GM23338 (cell line): ENCODE results near the gene MUC5B. TPM values are rescaled to one million over a fixed set of nuclear protein-coding genes. Genes with fewer than 3 reads are reported as not detected.

Experiments used
- ATAC-seq: fragments of 200-7000 bp; cut with Tn5 transposase; 3 replicates; pipeline ENCODE4 v1.9.1; 2020
- DNase-seq: peaks from one replicate; pipeline ENCODE4 v3.0.0-alpha.2; 2015; ENCODE audit warnings: low spot score
- H2AFZ ChIP-seq: fragments of 200-600 bp; sonication (generic); 2 replicates; pipeline ENCODE4 v1.8.0; 2016; ENCODE audit warnings: antibody characterized with exemption, mild to moderate bottlenecking, moderate library complexity
- H3F3A ChIP-seq: fragments of 200-600 bp; sonication (generic); replicated peaks from 2 replicates; pipeline ENCODE4 v1.8.0; 2017; ENCODE audit warnings: antibody characterized with exemption, mixed run types, low read depth
- H3K27ac ChIP-seq: fragments of 200-600 bp; sonication (generic); 2 replicates; pipeline ENCODE4 v1.6.1; 2016; ENCODE audit warnings: low read depth
- H3K27me3 ChIP-seq: fragments of 200-600 bp; sonication (generic); 2 replicates; pipeline ENCODE4 v1.8.0; 2016; ENCODE audit warnings: mild to moderate bottlenecking, mixed run types, moderate library complexity; ENCODE audit not compliant: insufficient read depth
- H3K36me3 ChIP-seq: fragments of 200-600 bp; sonication (generic); 2 replicates; pipeline ENCODE4 v1.8.0; 2016; ENCODE audit warnings: mild to moderate bottlenecking; ENCODE audit not compliant: insufficient read depth
- H3K4me1 ChIP-seq: fragments of 200-600 bp; sonication (generic); 2 replicates; pipeline ENCODE4 v1.8.0; 2016; ENCODE audit warnings: mild to moderate bottlenecking, moderate library complexity; ENCODE audit not compliant: insufficient read depth
- H3K4me2 ChIP-seq: fragments of 200-600 bp; sonication (generic); 2 replicates; pipeline ENCODE4 v1.7.1; 2017; ENCODE audit warnings: mixed run types
- H3K4me3 ChIP-seq: fragments of 200-600 bp; sonication (generic); 2 replicates; pipeline ENCODE4 v1.6.1; 2016; ENCODE audit warnings: mixed run types
- H3K79me2 ChIP-seq: fragments of 200-600 bp; sonication (generic); replicated peaks from 2 replicates; pipeline ENCODE4 v1.8.0; 2017; ENCODE audit warnings: mild to moderate bottlenecking; ENCODE audit not compliant: insufficient read depth
- H3K9me2 ChIP-seq: fragments of 200-600 bp; sonication (generic); 2 replicates; pipeline ENCODE4 v1.8.0; 2017; ENCODE audit not compliant: insufficient read depth
- H4K20me1 ChIP-seq: fragments of 200-600 bp; sonication (generic); replicated peaks from 2 replicates; pipeline ENCODE4 v1.8.0; 2017; ENCODE audit warnings: mild to moderate bottlenecking; ENCODE audit not compliant: insufficient read depth
- H3K27ac Mint-ChIP-seq: 2 replicates; pipeline ENCODE4 v1.8.0; 2020; ENCODE audit warnings: inconsistent platforms, mild to moderate bottlenecking, moderate library complexity, mixed read lengths
- H3K27me3 Mint-ChIP-seq: 3 replicates; pipeline ENCODE4 v1.8.0; 2022; ENCODE audit warnings: low read depth, mild to moderate bottlenecking, moderate library complexity, mixed read lengths, inconsistent platforms; ENCODE audit not compliant: insufficient read depth, poor library complexity
- H3K36me3 Mint-ChIP-seq: 3 replicates; pipeline ENCODE4 v1.8.0; 2021; ENCODE audit warnings: low read depth, mild to moderate bottlenecking, inconsistent platforms, moderate library complexity, mixed read lengths
- H3K4me1 Mint-ChIP-seq: 3 replicates; pipeline ENCODE4 v1.8.0; 2020; ENCODE audit warnings: mild to moderate bottlenecking, inconsistent platforms, mixed read lengths
- H3K4me3 Mint-ChIP-seq: 3 replicates; pipeline ENCODE4 v1.8.0; 2021; ENCODE audit warnings: moderate library complexity, mild to moderate bottlenecking, inconsistent platforms, mixed read lengths
- H3K9me3 Mint-ChIP-seq: 3 replicates; pipeline ENCODE4 v1.8.0; 2020; ENCODE audit warnings: moderate library complexity, mild to moderate bottlenecking, inconsistent platforms, mixed read lengths
- CREB1 ChIP-seq: fragments of 250-450 bp; sonication (Bioruptor Pico); IDR thresholded peaks from 2 replicates; pipeline ENCODE4 v1.5.0; 2020; ENCODE audit warnings: low read depth, mild to moderate bottlenecking, moderate library complexity
- EZH2 ChIP-seq: fragments of 200-600 bp; sonication (generic); IDR thresholded peaks from one replicate; pipeline ENCODE4 v1.8.0; 2017; ENCODE audit warnings: antibody characterized with exemption, mild to moderate bottlenecking, low read depth; ENCODE audit not compliant: unreplicated experiment
- EZH2phosphoT487 ChIP-seq: fragments of 200-600 bp; sonication (generic); IDR thresholded peaks from one replicate; pipeline ENCODE4 v1.8.1; 2018; ENCODE audit warnings: antibody characterized with exemption; ENCODE audit not compliant: unreplicated experiment
- JUNB ChIP-seq: IDR thresholded peaks from one replicate; pipeline ENCODE4 v1.6.1; 2016; ENCODE audit warnings: antibody characterized with exemption; ENCODE audit not compliant: unreplicated experiment
- NANOG ChIP-seq: IDR thresholded peaks from 2 replicates; pipeline ENCODE4 v1.6.1; 2016; ENCODE audit warnings: antibody characterized with exemption, borderline replicate concordance
- POLR2AphosphoS5 ChIP-seq: IDR thresholded peaks from 2 replicates; pipeline ENCODE4 v1.6.1; 2016; ENCODE audit warnings: antibody characterized with exemption, low read depth
- STAT1 ChIP-seq: IDR thresholded peaks from one replicate; pipeline ENCODE4 v1.6.1; 2016; ENCODE audit warnings: antibody characterized with exemption; ENCODE audit not compliant: unreplicated experiment
- ZNF114 ChIP-seq: fragments of 250-450 bp; sonication (Bioruptor Pico); IDR thresholded peaks from 2 replicates; pipeline ENCODE4 v1.5.0; 2020; ENCODE audit warnings: mild to moderate bottlenecking, moderate library complexity
- ZNF331 ChIP-seq: fragments of 250-450 bp; sonication (Bioruptor Pico); IDR thresholded peaks from 2 replicates; pipeline ENCODE4 v1.5.0; 2020; ENCODE audit warnings: low read depth, mild to moderate bottlenecking, moderate library complexity
- polyA plus RNA-seq: library from polyadenylated mRNA; unstranded; fragments of >200 nt; fragmentation: Nextera tagmentation; extraction: Ambion mirVana; gene quantifications from 2 replicates; pipeline ENCODE4 v1.2.1, GENCODE V29; 2016
- total RNA-seq: library from RNA; depleted of rRNA; stranded (reverse); fragments of >200 nt; shearing (Covaris generic); gene quantifications from 2 replicates; pipeline ENCODE4 v1.2.3, GENCODE V29; 2014
- TF ChIP-seq, protein P1 (sequence below): IDR thresholded peaks from one replicate; pipeline ENCODE4 v1.6.1; 2018; ENCODE audit warnings: antibody characterized with exemption; ENCODE audit not compliant: unreplicated experiment
- TF ChIP-seq, protein P2 (sequence below): fragments of 250-450 bp; sonication (Bioruptor Pico); IDR thresholded peaks from 2 replicates; pipeline ENCODE4 v1.5.0; 2020; ENCODE audit warnings: mild to moderate bottlenecking, moderate library complexity
- TF ChIP-seq, protein P3 (sequence below): IDR thresholded peaks from 2 replicates; pipeline ENCODE4 v1.6.1; 2016; ENCODE audit warnings: antibody characterized with exemption
- TF ChIP-seq, protein P4 (sequence below), 2 experiments: fragments of 200-600 bp in 1 of 2; sonication (generic) in 1 of 2; conservative IDR thresholded peaks; 2 replicates each; pipeline versions ENCODE4 v1.5.1 to v1.6.1; 2016 to 2017; ENCODE audit warnings: antibody characterized with exemption in 2 of 2, low read depth in 2 of 2, mild to moderate bottlenecking in 2 of 2, moderate library complexity in 1 of 2

MUC5B gene
- total and polyA plus RNA-seq, 2 experiments from 2014 or later: 0.18 to 0.90 TPM

DNA sequence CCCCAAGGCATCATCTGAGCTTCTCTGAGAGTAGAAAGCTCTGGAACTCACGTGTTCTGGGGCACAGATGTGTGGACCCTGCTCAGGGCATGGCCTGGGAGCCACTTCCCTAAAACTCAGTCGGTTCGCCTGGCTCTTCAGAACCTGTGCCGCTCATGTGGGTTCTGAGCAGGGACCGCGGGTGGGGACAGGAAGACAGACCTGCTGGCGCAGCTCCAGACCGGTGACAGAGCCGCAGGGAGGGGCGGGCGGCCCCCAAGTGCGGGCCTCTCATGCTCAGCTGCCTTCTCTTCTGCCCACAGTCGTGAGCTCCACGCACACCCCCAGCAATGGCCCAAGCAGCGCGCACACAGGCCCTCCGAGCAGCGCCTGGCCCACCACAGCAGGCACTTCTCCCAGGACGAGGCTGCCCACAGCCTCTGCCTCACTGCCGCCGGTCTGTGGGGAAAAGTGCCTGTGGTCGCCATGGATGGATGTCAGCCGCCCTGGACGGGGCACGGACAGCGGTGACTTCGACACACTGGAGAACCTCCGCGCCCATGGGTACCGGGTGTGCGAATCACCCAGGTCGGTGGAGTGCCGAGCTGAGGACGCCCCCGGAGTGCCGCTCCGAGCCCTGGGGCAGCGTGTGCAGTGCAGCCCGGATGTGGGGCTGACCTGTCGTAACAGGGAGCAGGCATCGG is 40.9 kb upstream of the MUC5B start:
- Mint-ChIP-seq H3K27ac (no peak overlapping the region), H3K9me3 (peaks cover 3% of the 10 kb centered on the region; the same call in 2 of the 3 replicates), H3K4me1 (no peaks in the 10 kb centered on the region), H3K4me3 (no peak overlapping the region), H3K27me3 (peaks cover 3% of the 10 kb centered on the region), H3K36me3 (no peaks in the 10 kb centered on the region)
- no peak for DNase-seq
- Histone ChIP-seq H3K36me3 (no peaks in the 10 kb centered on the region), H3K79me2 (no peaks in the 10 kb centered on the region), H3K4me1 (no peaks in the 10 kb centered on the region), H3K4me2 (no peak overlapping the region), H3K4me3 (no peak overlapping the region), H3K9me2 (no peaks in the 10 kb centered on the region), H3K27ac (no peak overlapping the region), H3F3A (no peaks in the 10 kb centered on the region), H2AFZ (no peak overlapping the region), H3K27me3 (no peaks in the 10 kb centered on the region), H4K20me1 (no peaks in the 10 kb centered on the region)
- no peak for ATAC-seq
- TF ChIP-seq JUNB (no peak), STAT1 (no peak), ZNF331 (CRISPR knock-in tag) (no peak), CREB1 (no peak), EZH2phosphoT487 (no peak), ZNF114 (CRISPR knock-in tag) (no peak), EZH2 (no peak), POLR2AphosphoS5 (no peak), NANOG (no peak)
- TF ChIP-seq, protein P1, sequence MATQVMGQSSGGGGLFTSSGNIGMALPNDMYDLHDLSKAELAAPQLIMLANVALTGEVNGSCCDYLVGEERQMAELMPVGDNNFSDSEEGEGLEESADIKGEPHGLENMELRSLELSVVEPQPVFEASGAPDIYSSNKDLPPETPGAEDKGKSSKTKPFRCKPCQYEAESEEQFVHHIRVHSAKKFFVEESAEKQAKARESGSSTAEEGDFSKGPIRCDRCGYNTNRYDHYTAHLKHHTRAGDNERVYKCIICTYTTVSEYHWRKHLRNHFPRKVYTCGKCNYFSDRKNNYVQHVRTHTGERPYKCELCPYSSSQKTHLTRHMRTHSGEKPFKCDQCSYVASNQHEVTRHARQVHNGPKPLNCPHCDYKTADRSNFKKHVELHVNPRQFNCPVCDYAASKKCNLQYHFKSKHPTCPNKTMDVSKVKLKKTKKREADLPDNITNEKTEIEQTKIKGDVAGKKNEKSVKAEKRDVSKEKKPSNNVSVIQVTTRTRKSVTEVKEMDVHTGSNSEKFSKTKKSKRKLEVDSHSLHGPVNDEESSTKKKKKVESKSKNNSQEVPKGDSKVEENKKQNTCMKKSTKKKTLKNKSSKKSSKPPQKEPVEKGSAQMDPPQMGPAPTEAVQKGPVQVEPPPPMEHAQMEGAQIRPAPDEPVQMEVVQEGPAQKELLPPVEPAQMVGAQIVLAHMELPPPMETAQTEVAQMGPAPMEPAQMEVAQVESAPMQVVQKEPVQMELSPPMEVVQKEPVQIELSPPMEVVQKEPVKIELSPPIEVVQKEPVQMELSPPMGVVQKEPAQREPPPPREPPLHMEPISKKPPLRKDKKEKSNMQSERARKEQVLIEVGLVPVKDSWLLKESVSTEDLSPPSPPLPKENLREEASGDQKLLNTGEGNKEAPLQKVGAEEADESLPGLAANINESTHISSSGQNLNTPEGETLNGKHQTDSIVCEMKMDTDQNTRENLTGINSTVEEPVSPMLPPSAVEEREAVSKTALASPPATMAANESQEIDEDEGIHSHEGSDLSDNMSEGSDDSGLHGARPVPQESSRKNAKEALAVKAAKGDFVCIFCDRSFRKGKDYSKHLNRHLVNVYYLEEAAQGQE: no peak
- TF ChIP-seq, protein P2, sequence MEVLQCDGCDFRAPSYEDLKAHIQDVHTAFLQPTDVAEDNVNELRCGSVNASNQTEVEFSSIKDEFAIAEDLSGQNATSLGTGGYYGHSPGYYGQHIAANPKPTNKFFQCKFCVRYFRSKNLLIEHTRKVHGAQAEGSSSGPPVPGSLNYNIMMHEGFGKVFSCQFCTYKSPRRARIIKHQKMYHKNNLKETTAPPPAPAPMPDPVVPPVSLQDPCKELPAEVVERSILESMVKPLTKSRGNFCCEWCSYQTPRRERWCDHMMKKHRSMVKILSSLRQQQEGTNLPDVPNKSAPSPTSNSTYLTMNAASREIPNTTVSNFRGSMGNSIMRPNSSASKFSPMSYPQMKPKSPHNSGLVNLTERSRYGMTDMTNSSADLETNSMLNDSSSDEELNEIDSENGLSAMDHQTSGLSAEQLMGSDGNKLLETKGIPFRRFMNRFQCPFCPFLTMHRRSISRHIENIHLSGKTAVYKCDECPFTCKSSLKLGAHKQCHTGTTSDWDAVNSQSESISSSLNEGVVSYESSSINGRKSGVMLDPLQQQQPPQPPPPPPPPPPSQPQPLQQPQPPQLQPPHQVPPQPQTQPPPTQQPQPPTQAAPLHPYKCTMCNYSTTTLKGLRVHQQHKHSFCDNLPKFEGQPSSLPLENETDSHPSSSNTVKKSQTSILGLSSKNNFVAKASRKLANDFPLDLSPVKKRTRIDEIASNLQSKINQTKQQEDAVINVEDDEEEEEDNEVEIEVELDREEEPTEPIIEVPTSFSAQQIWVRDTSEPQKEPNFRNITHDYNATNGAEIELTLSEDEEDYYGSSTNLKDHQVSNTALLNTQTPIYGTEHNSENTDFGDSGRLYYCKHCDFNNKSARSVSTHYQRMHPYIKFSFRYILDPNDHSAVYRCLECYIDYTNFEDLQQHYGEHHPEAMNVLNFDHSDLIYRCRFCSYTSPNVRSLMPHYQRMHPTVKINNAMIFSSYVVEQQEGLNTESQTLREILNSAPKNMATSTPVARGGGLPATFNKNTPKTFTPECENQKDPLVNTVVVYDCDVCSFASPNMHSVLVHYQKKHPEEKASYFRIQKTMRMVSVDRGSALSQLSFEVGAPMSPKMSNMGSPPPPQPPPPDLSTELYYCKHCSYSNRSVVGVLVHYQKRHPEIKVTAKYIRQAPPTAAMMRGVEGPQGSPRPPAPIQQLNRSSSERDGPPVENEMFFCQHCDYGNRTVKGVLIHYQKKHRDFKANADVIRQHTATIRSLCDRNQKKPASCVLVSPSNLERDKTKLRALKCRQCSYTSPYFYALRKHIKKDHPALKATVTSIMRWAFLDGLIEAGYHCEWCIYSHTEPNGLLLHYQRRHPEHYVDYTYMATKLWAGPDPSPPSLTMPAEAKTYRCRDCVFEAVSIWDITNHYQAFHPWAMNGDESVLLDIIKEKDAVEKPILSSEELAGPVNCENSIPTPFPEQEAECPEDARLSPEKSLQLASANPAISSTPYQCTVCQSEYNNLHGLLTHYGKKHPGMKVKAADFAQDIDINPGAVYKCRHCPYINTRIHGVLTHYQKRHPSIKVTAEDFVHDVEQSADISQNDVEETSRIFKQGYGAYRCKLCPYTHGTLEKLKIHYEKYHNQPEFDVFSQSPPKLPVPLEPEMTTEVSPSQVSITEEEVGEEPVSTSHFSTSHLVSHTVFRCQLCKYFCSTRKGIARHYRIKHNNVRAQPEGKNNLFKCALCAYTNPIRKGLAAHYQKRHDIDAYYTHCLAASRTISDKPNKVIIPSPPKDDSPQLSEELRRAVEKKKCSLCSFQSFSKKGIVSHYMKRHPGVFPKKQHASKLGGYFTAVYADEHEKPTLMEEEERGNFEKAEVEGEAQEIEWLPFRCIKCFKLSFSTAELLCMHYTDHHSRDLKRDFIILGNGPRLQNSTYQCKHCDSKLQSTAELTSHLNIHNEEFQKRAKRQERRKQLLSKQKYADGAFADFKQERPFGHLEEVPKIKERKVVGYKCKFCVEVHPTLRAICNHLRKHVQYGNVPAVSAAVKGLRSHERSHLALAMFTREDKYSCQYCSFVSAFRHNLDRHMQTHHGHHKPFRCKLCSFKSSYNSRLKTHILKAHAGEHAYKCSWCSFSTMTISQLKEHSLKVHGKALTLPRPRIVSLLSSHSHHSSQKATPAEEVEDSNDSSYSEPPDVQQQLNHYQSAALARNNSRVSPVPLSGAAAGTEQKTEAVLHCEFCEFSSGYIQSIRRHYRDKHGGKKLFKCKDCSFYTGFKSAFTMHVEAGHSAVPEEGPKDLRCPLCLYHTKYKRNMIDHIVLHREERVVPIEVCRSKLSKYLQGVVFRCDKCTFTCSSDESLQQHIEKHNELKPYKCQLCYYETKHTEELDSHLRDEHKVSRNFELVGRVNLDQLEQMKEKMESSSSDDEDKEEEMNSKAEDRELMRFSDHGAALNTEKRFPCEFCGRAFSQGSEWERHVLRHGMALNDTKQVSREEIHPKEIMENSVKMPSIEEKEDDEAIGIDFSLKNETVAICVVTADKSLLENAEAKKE: no peak
- TF ChIP-seq, protein P3, sequence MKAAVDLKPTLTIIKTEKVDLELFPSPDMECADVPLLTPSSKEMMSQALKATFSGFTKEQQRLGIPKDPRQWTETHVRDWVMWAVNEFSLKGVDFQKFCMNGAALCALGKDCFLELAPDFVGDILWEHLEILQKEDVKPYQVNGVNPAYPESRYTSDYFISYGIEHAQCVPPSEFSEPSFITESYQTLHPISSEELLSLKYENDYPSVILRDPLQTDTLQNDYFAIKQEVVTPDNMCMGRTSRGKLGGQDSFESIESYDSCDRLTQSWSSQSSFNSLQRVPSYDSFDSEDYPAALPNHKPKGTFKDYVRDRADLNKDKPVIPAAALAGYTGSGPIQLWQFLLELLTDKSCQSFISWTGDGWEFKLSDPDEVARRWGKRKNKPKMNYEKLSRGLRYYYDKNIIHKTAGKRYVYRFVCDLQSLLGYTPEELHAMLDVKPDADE: no peak
- TF ChIP-seq, protein P4, sequence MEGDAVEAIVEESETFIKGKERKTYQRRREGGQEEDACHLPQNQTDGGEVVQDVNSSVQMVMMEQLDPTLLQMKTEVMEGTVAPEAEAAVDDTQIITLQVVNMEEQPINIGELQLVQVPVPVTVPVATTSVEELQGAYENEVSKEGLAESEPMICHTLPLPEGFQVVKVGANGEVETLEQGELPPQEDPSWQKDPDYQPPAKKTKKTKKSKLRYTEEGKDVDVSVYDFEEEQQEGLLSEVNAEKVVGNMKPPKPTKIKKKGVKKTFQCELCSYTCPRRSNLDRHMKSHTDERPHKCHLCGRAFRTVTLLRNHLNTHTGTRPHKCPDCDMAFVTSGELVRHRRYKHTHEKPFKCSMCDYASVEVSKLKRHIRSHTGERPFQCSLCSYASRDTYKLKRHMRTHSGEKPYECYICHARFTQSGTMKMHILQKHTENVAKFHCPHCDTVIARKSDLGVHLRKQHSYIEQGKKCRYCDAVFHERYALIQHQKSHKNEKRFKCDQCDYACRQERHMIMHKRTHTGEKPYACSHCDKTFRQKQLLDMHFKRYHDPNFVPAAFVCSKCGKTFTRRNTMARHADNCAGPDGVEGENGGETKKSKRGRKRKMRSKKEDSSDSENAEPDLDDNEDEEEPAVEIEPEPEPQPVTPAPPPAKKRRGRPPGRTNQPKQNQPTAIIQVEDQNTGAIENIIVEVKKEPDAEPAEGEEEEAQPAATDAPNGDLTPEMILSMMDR (conservative IDR thresholded peaks at IDR 0.05; ENCODE audit: low read depth in 2 of 2): no peak
